ENCODE results near the gene MPZL2. TPM values are rescaled to one million over a fixed set of nuclear protein-coding genes. Genes with fewer than 3 reads are reported as not detected.

The MPZL2 gene
- total and polyA plus RNA-seq, 10 of the 15 experiments (the other 5 are each of a cell fraction or from before 2014, with no cell fraction given), result 0.81 to 4.8 (median 3.1) TPM

GRCh38 chr11:118226781-118227180 is 37.3 kb downstream of the MPZL2 start:
- no peak for TF ChIP-seq MEF2B (IDR thresholded peaks at IDR 0.05; ENCODE audit: partially characterized antibody, poor library complexity, severe bottlenecking)
- CTCF ChIA-PET, result interaction anchor here (1.0 to 4.4 kb wide), 7 partner anchors 8 to 64 kb away, joined by 3 to 28 read pairs (median 6); no protein-coding TSS in a partner anchor
- no peaks in the 10 kb centered on the region for H4K20me1 ChIP-seq (ENCODE audit: control insufficient read depth, insufficient read depth)
- H2AFZ ChIP-seq (ENCODE audit: control insufficient read depth, low read depth, low read length), result no peak overlapping the region
- ATAC-seq (0 out of 3 replicates have a peak, but pooled peaks have one; percentile 1), DNase-seq (ENCODE audit: low read depth, low spot score) (no peak), FAIRE-seq (no peak)
- peaks cover 0 to 2% of the 10 kb centered on the region in 2 experiments; a peak in 2 of 4 replicates for H3K36me3 ChIP-seq (ENCODE audit: control insufficient read depth in 2 of 2, insufficient read depth in 2 of 2, low read length in 1 of 2)
- BruUV-seq (replicated peaks), result no TSS peak
- intact Hi-C loops (cut with micrococcal nuclease; ENCODE audit: unreplicated experiment), result no loop called here
- peak overlapping the region; percentile 45; the same call in 1 of the 2 replicates for H3K27ac ChIP-seq (ENCODE audit: control insufficient read depth, insufficient read depth)
- no peaks in the 10 kb centered on the region for H3K27me3 ChIP-seq (replicated peaks in 1 of 2; ENCODE audit: control insufficient read depth in 2 of 2, insufficient read depth in 2 of 2, low read length in 1 of 2)
- SMC1A ChIA-PET (ENCODE audit: uncharacterized antibody, unreplicated experiment), result interaction anchor here (0.7 to 4.6 kb wide), 12 partner anchors 11 to 64 kb away, joined by 3 to 80 read pairs (median 6); partner anchors contain the start of gene MPZL3
- H3K4me1 ChIP-seq (ENCODE audit: control insufficient read depth, insufficient read depth, low read length), result peaks cover 30% of the 10 kb centered on the region
- peaks cover 1% of the 10 kb centered on the region; the same call in 1 of the 3 replicates for H3K9me3 ChIP-seq (replicated peaks; ENCODE audit: control insufficient read depth, insufficient read depth, low read length)
- no peak overlapping the region for H3K4me3 ChIP-seq
- 43% methylated on average over 2 of the region's 2 CpGs for WGBS (ENCODE audit: insufficient coverage, insufficient replicate concordance, low lambda C conversion rate, missing lambda C conversion rate)
- POLR2A ChIA-PET, result interaction anchor here (1.0 to 2.0 kb wide), 7 partner anchors 11 to 51 kb away, joined by 3 to 17 read pairs (median 5); no protein-coding TSS in a partner anchor
- H3K79me2 ChIP-seq (ENCODE audit: control insufficient read depth, insufficient read depth, low read length), result no peaks in the 10 kb centered on the region
- H3K4me2 ChIP-seq (ENCODE audit: control insufficient read depth, insufficient read depth), result no peak overlapping the region; the same call in 1 of the 2 replicates
- no peak overlapping the region for H3K9ac ChIP-seq (ENCODE audit: control insufficient read depth, insufficient read depth, low read length)
- RAD21 ChIA-PET (ENCODE audit: unreplicated experiment), result interaction anchor here (0.8 to 4.0 kb wide), 7 partner anchors 8 to 28 kb away, joined by 3 to 43 read pairs (median 5); partner anchors contain the start of gene MPZL3
- in situ Hi-C loops (cut with MboI), result no loop called here

- TF ChIP-seq BCL11A (IDR thresholded peaks at IDR 0.05; ENCODE audit: low read depth, low read length) (no peak), RAD21 (IDR thresholded peaks at IDR 0.05; ENCODE audit: insufficient read depth, low read depth, low read length) (peak; percentile 17; the same call in 1 of the 2 replicates)
- CTCF ChIA-PET, result interaction anchor here (0.7 to 4.4 kb wide), 8 partner anchors 8 to 65 kb away, joined by 3 to 28 read pairs (median 5); no protein-coding TSS in a partner anchor
- Histone ChIP-seq H3K27me3 (replicated peaks in 1 of 2; ENCODE audit: control insufficient read depth in 2 of 2, insufficient read depth in 2 of 2, low read length in 1 of 2) (no peaks in the 10 kb centered on the region), H3K4me1 (ENCODE audit: control insufficient read depth, insufficient read depth, low read length) (peaks cover 30% of the 10 kb centered on the region), H3K27ac (ENCODE audit: control insufficient read depth, insufficient read depth) (no peak overlapping the region), H3K9me3 (replicated peaks; ENCODE audit: control insufficient read depth, insufficient read depth, low read length) (peaks cover 1% of the 10 kb centered on the region; the same call in 1 of the 3 replicates), H3K4me3 (no peak overlapping the region), H3K79me2 (ENCODE audit: control insufficient read depth, insufficient read depth, low read length) (no peaks in the 10 kb centered on the region), H2AFZ (ENCODE audit: control insufficient read depth, low read depth, low read length) (no peak overlapping the region), H3K9ac (ENCODE audit: control insufficient read depth, insufficient read depth, low read length) (no peak overlapping the region), H3K36me3 (ENCODE audit: control insufficient read depth in 2 of 2, insufficient read depth in 2 of 2, low read length in 1 of 2) (peaks cover 0 to 2% of the 10 kb centered on the region in 2 experiments; a peak in 2 of 4 replicates), H4K20me1 (ENCODE audit: control insufficient read depth, insufficient read depth) (no peaks in the 10 kb centered on the region), H3K4me2 (ENCODE audit: control insufficient read depth, insufficient read depth) (no peak overlapping the region)
- ATAC-seq (no peak), FAIRE-seq (no peak), DNase-seq (ENCODE audit: low read depth, low spot score) (no peak)
- POLR2A ChIA-PET, result interaction anchor here (1.2 to 2.0 kb wide), 6 partner anchors 11 to 51 kb away, joined by 3 to 17 read pairs (median 6); no protein-coding TSS in a partner anchor
- SMC1A ChIA-PET (ENCODE audit: uncharacterized antibody, unreplicated experiment), result interaction anchor here (1.0 to 4.6 kb wide), 10 partner anchors 10 to 56 kb away, joined by 3 to 80 read pairs (median 6); partner anchors contain the start of gene MPZL3
- RAD21 ChIA-PET (ENCODE audit: unreplicated experiment), result interaction anchor here (0.6 to 4.0 kb wide), 6 partner anchors 11 to 137 kb away, joined by 3 to 43 read pairs (median 3); partner anchors contain the start of gene MPZL3
- WGBS (ENCODE audit: insufficient coverage, insufficient replicate concordance, low lambda C conversion rate, missing lambda C conversion rate), result 75% methylated on average over 7 of the region's 7 CpGs
- no TSS peak for BruUV-seq (replicated peaks)
- in situ Hi-C loops (cut with MboI), result no loop called here
- intact Hi-C loops (cut with micrococcal nuclease; ENCODE audit: unreplicated experiment), result no loop called here
These were observed 37.8 kb downstream of the MPZL2 start for GRCh38 chr11:118226296-118226695.

Measured in GM12878 (cell line).